SK-N-SH treated with all-trans-retinoic acid at 6 μM for 48 hours (cell line): ENCODE measurements around the gene DIP2C.

Experiments
- ARNTL ChIP-seq: fragments of 450-650 bp; formaldehyde crosslinking; IDR thresholded peaks from 2 replicates; pipeline ENCODE4 v1.5.0; 2020; ENCODE audit warnings: low read depth, mild to moderate bottlenecking, moderate library complexity, borderline replicate concordance
- BACH2 ChIP-seq: fragments of 250-450 bp; sonication (Bioruptor Pico); IDR thresholded peaks from 2 replicates; pipeline ENCODE4 v1.9.0; 2021; ENCODE audit warnings: mild to moderate bottlenecking, borderline replicate concordance
- CSDC2 ChIP-seq: fragments of 250-450 bp; sonication (Bioruptor Pico); IDR thresholded peaks from 2 replicates; pipeline ENCODE4 v1.5.0; 2020; ENCODE audit warnings: mild to moderate bottlenecking, moderate library complexity
- GLIS3 ChIP-seq: fragments of 250-450 bp; sonication (Bioruptor Pico); IDR thresholded peaks from 2 replicates; pipeline ENCODE4 v1.5.0; 2020; ENCODE audit warnings: mild to moderate bottlenecking, moderate library complexity
- ISL1 ChIP-seq: fragments of 250-450 bp; sonication (Bioruptor Pico); IDR thresholded peaks from 2 replicates; pipeline ENCODE4 v2.1.2; 2022; ENCODE audit warnings: mild to moderate bottlenecking, moderate library complexity
- RARB ChIP-seq: fragments of 250-450 bp; sonication (Bioruptor Pico); IDR thresholded peaks from 2 replicates; pipeline ENCODE4 v1.8.0; 2021; ENCODE audit warnings: mild to moderate bottlenecking, moderate library complexity
- TOX ChIP-seq: fragments of 250-450 bp; sonication (Bioruptor Pico); IDR thresholded peaks from 2 replicates; pipeline ENCODE4 v1.8.0; 2021; ENCODE audit warnings: mild to moderate bottlenecking, moderate library complexity, borderline replicate concordance
- ZNF565 ChIP-seq: fragments of 450-650 bp; formaldehyde crosslinking; conservative IDR thresholded peaks from 2 replicates; pipeline ENCODE4 v1.5.0; 2020; ENCODE audit warnings: low read depth, mild to moderate bottlenecking, moderate library complexity
- ZNF70 ChIP-seq: fragments of 450-650 bp; formaldehyde crosslinking; IDR thresholded peaks from 2 replicates; pipeline ENCODE4 v1.5.0; 2020; ENCODE audit warnings: mild to moderate bottlenecking, moderate library complexity
- TF ChIP-seq, protein P1 (sequence below): fragments of 250-450 bp; sonication (Bioruptor Pico); IDR thresholded peaks from 2 replicates; pipeline ENCODE4 v1.5.1; 2020; ENCODE audit warnings: low read depth, mild to moderate bottlenecking, moderate library complexity
- TF ChIP-seq, protein P2 (sequence below): fragments of 250-450 bp; sonication (Bioruptor Pico); IDR thresholded peaks from 2 replicates; pipeline ENCODE4 v1.8.0; 2020; ENCODE audit warnings: mild to moderate bottlenecking, moderate library complexity, borderline replicate concordance

GRCh38 chr10:480928-481552 is 208.4 kb downstream of the DIP2C start:
- TF ChIP-seq GLIS3 (CRISPR knock-in tag) (no peak), RARB (CRISPR knock-in tag) (no peak), ISL1 (CRISPR knock-in tag) (no peak), CSDC2 (CRISPR knock-in tag) (no peak), ZNF70 (CRISPR knock-in tag) (no peak), ARNTL (CRISPR knock-in tag) (no peak), BACH2 (no peak), TOX (no peak), ZNF565 (CRISPR knock-in tag) (no peak)
- TF ChIP-seq, protein P1, sequence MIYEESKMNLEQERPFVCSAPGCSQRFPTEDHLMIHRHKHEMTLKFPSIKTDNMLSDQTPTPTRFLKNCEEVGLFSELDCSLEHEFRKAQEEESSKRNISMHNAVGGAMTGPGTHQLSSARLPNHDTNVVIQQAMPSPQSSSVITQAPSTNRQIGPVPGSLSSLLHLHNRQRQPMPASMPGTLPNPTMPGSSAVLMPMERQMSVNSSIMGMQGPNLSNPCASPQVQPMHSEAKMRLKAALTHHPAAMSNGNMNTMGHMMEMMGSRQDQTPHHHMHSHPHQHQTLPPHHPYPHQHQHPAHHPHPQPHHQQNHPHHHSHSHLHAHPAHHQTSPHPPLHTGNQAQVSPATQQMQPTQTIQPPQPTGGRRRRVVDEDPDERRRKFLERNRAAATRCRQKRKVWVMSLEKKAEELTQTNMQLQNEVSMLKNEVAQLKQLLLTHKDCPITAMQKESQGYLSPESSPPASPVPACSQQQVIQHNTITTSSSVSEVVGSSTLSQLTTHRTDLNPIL (CRISPR knock-in tag) = no peak
- TF ChIP-seq, protein P2, sequence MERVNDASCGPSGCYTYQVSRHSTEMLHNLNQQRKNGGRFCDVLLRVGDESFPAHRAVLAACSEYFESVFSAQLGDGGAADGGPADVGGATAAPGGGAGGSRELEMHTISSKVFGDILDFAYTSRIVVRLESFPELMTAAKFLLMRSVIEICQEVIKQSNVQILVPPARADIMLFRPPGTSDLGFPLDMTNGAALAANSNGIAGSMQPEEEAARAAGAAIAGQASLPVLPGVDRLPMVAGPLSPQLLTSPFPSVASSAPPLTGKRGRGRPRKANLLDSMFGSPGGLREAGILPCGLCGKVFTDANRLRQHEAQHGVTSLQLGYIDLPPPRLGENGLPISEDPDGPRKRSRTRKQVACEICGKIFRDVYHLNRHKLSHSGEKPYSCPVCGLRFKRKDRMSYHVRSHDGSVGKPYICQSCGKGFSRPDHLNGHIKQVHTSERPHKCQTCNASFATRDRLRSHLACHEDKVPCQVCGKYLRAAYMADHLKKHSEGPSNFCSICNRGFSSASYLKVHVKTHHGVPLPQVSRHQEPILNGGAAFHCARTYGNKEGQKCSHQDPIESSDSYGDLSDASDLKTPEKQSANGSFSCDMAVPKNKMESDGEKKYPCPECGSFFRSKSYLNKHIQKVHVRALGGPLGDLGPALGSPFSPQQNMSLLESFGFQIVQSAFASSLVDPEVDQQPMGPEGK = no peak
